Measurements from ENCODE around the gene SCAMP3.
A peak's percentile ranks its signal among the peaks of the same experiment; 100 is the strongest.
"Not testable (repeated sequence)": the region's sequence is repeated elsewhere in the genome, so short reads cannot be mapped to it uniquely, and the experiment has no call there.

The SCAMP3 gene

GRCh38 chr1:155254714-155255242, 7.4 kb downstream of the SCAMP3 start:
- DNase-seq (ENCODE audit: low read depth, low spot score) = no peak

GRCh38 chr1:155254228-155254713, 7.9 kb downstream of the SCAMP3 start:
- no peak for DNase-seq (ENCODE audit: low read depth, low spot score)

GRCh38 chr1:155253797-155254196, 8.4 kb downstream of the SCAMP3 start:
- DNase-seq (ENCODE audit: low read depth, low spot score) = no peak

- DNase-seq (ENCODE audit: low read depth, low spot score) = peak; percentile 71
Observed at GRCh38 chr1:155253208-155253607, 9.0 kb downstream of the SCAMP3 start.

- DNase-seq (ENCODE audit: low read depth, low spot score) = no peak
Observed at GRCh38 chr1:155251566-155251965, 10.6 kb downstream of the SCAMP3 start.

GRCh38 chr1:155250633-155251449, 11.3 kb downstream of the SCAMP3 start:
- DNase-seq (ENCODE audit: low read depth, low spot score) = peak; percentile 97

GRCh38 chr1:155250246-155250632, 11.9 kb downstream of the SCAMP3 start:
- no peak for DNase-seq (ENCODE audit: low read depth, low spot score)

- peak; percentile 72 for DNase-seq (ENCODE audit: low read depth, low spot score)
Observed at GRCh38 chr1:155247667-155248553, 14.2 kb downstream of the SCAMP3 start.

GRCh38 chr1:155246796-155247195, 15.4 kb downstream of the SCAMP3 start:
- DNase-seq (ENCODE audit: low read depth, low spot score) = not testable (repeated sequence)

GRCh38 chr1:155245163-155245524, 17.0 kb downstream of the SCAMP3 start:
- DNase-seq (ENCODE audit: low read depth, low spot score) = no peak

- peak; percentile 100 for DNase-seq (ENCODE audit: low read depth, low spot score)
Observed at GRCh38 chr1:155244368-155245162, 17.6 kb downstream of the SCAMP3 start.

- no peak for DNase-seq (ENCODE audit: low read depth, low spot score)
Observed at GRCh38 chr1:155242805-155243358, 19.3 kb downstream of the SCAMP3 start.

- no peak for DNase-seq (ENCODE audit: low read depth, low spot score)
Observed at GRCh38 chr1:155241841-155242264, 20.3 kb downstream of the SCAMP3 start.

- DNase-seq (ENCODE audit: low read depth, low spot score) = peak; percentile 67
Observed at GRCh38 chr1:155241069-155241679, 21.0 kb downstream of the SCAMP3 start.

- no peak for DNase-seq (ENCODE audit: low read depth, low spot score)
Observed at GRCh38 chr1:155236451-155236850, 25.7 kb downstream of the SCAMP3 start.

GRCh38 chr1:155235375-155235774, 26.8 kb downstream of the SCAMP3 start:
- DNase-seq (ENCODE audit: low read depth, low spot score) = not testable (repeated sequence)

- DNase-seq (ENCODE audit: low read depth, low spot score) = not testable (repeated sequence)
Observed at GRCh38 chr1:155233502-155233901, 28.7 kb downstream of the SCAMP3 start.

GRCh38 chr1:155232001-155232978, 29.9 kb downstream of the SCAMP3 start:
- DNase-seq (ENCODE audit: low read depth, low spot score) = not testable (repeated sequence)

- DNase-seq (ENCODE audit: low read depth, low spot score) = not testable (repeated sequence)
Observed at GRCh38 chr1:155231302-155231701, 30.9 kb downstream of the SCAMP3 start.
